Ishikawa (cell line): Measurements from ENCODE around the gene TNS3.

Experiments
- CEBPB ChIP-seq: IDR thresholded peaks from 2 replicates; pipeline ENCODE4 v1.6.1; 2012
- CREB1 ChIP-seq: IDR thresholded peaks from 2 replicates; pipeline ENCODE4 v1.6.1; 2012; ENCODE audit warnings: low read depth
- EGR1 ChIP-seq: IDR thresholded peaks from 2 replicates; pipeline ENCODE4 v1.6.1; 2012
- EP300 ChIP-seq: IDR thresholded peaks from 2 replicates; pipeline ENCODE4 v1.6.1; 2012; ENCODE audit warnings: borderline replicate concordance
- FOXM1 ChIP-seq: IDR thresholded peaks from 2 replicates; pipeline ENCODE4 v1.6.1; 2012; ENCODE audit warnings: low read depth, borderline replicate concordance
- NFIC ChIP-seq: IDR thresholded peaks from 2 replicates; pipeline ENCODE4 v1.6.1; 2012
- RAD21 ChIP-seq: IDR thresholded peaks from 2 replicates; pipeline ENCODE4 v1.6.1; 2012; ENCODE audit warnings: low read depth
- REST ChIP-seq: IDR thresholded peaks from 2 replicates; pipeline ENCODE4 v1.6.1; 2012; ENCODE audit warnings: low read depth, mild to moderate bottlenecking
- TCF12 ChIP-seq: IDR thresholded peaks from 2 replicates; pipeline ENCODE4 v1.6.1; 2012; ENCODE audit warnings: low read depth
- YY1 ChIP-seq: IDR thresholded peaks from 2 replicates; pipeline ENCODE4 v1.6.1; 2012; ENCODE audit warnings: low read depth
- ZBTB7A ChIP-seq: IDR thresholded peaks from 2 replicates; pipeline ENCODE4 v1.6.1; 2012; ENCODE audit warnings: low read depth
- TF ChIP-seq, protein P1 (sequence below): IDR thresholded peaks from 2 replicates; pipeline ENCODE4 v1.6.1; 2012

GRCh38 chr7:47573758-47574481 is 8.0 kb downstream of the TNS3 start:
- TF ChIP-seq CREB1 (no peak), YY1 (no peak), CEBPB (peak; percentile 78), NFIC (peak; percentile 33; the same call in 1 of the 2 replicates), EP300 (no peak; the same call in 1 of the 2 replicates), RAD21 (no peak), ZBTB7A (no peak), REST (no peak), TCF12 (peak; percentile 73; the same call in 1 of the 2 replicates), EGR1 (no peak), FOXM1 (peak; percentile 64; the same call in 1 of the 2 replicates)
- TF ChIP-seq, protein P1, sequence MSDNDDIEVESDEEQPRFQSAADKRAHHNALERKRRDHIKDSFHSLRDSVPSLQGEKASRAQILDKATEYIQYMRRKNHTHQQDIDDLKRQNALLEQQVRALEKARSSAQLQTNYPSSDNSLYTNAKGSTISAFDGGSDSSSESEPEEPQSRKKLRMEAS: no peak
